ENCODE measurements around the gene VEGFC. TPM values are rescaled to one million over a fixed set of nuclear protein-coding genes. Genes with fewer than 3 reads are reported as not detected.

The VEGFC gene
- total RNA-seq, 1 experiment from 2014 or later, result not detected

GRCh38 chr4:176769514-176769913 lies 23.2 kb downstream of the VEGFC start:
- ChIA-PET POLR2A (no interaction called here), RAD21 (ENCODE audit: low non-redundant PET in 1 of 2, low total read pairs in 2 of 2, uncharacterized antibody in 2 of 2, unreplicated experiment in 2 of 2) (no interaction called here), CTCF (no interaction called here)
- no TSS peak for BruUV-seq (replicated peaks)
- no peak overlapping the region for H3K9ac ChIP-seq (ENCODE audit: low read length)
- no peak overlapping the region for H3K27ac ChIP-seq (ENCODE audit: low read depth, low read length)
- H3K36me3 ChIP-seq (ENCODE audit: control insufficient read depth in 1 of 2, insufficient read depth in 2 of 2, low read length in 2 of 2), result no peaks in the 10 kb centered on the region
- no peak overlapping the region for H2AFZ ChIP-seq (ENCODE audit: low read depth, low read length, poor library complexity, severe bottlenecking)
- ATAC-seq (no peak), DNase-seq (ENCODE audit: low read depth, low spot score) (no peak)
- H3K4me3 ChIP-seq (replicated peaks in 1 of 2; ENCODE audit: low read depth in 1 of 2, low read length in 2 of 2), result no peak overlapping the region
- TF ChIP-seq SP1 (IDR thresholded peaks at IDR 0.05; ENCODE audit: low read depth) (no peak), MAX (IDR thresholded peaks at IDR 0.05) (no peak), CEBPB (IDR thresholded peaks at IDR 0.05; ENCODE audit: low read depth) (no peak), CBX3 (IDR thresholded peaks at IDR 0.05; ENCODE audit: low read depth) (no peak), POLR2AphosphoS5 (IDR thresholded peaks at IDR 0.05; ENCODE audit: low read depth, low read length) (no peak), EZH2 (IDR thresholded peaks at IDR 0.05) (no peak), FOSL1 (IDR thresholded peaks at IDR 0.05; ENCODE audit: low read depth) (no peak), ZFX (IDR thresholded peaks at IDR 0.05) (no peak), SIN3A (IDR thresholded peaks at IDR 0.05; ENCODE audit: low read depth) (no peak), JUND (IDR thresholded peaks at IDR 0.05) (no peak), RAD21 (IDR thresholded peaks at IDR 0.05; ENCODE audit: low read depth) (no peak), YY1 (IDR thresholded peaks at IDR 0.05; ENCODE audit: extremely low read depth, insufficient replicate concordance, low read depth, low read length) (no peak), EGR1 (IDR thresholded peaks at IDR 0.05; ENCODE audit: low read depth) (no peak), SRF (IDR thresholded peaks at IDR 0.05; ENCODE audit: low read depth) (no peak), POLR2A (IDR thresholded peaks at IDR 0.05; ENCODE audit: borderline replicate concordance, extremely low read depth, insufficient read depth, insufficient read length) (no peak), EZH2phosphoT487 (IDR thresholded peaks at IDR 0.05; ENCODE audit: borderline replicate concordance) (no peak)
- TF ChIP-seq, protein P1, sequence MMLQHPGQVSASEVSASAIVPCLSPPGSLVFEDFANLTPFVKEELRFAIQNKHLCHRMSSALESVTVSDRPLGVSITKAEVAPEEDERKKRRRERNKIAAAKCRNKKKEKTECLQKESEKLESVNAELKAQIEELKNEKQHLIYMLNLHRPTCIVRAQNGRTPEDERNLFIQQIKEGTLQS (IDR thresholded peaks at IDR 0.05), result no peak
- no peaks in the 10 kb centered on the region for H3K79me2 ChIP-seq (ENCODE audit: insufficient read depth, low read length)
- no peak overlapping the region for H3K4me2 ChIP-seq (ENCODE audit: low read length)
- no peaks in the 10 kb centered on the region for H3K4me1 ChIP-seq (ENCODE audit: control insufficient read depth in 1 of 2, insufficient read depth in 2 of 2, low read length in 2 of 2)
- no peaks in the 10 kb centered on the region for H3K27me3 ChIP-seq (ENCODE audit: insufficient read depth, low read length)
- intact Hi-C loops (cut with micrococcal nuclease), result no loop called here
- no peaks in the 10 kb centered on the region for H3K9me2 ChIP-seq (ENCODE audit: insufficient read depth)
- H4K20me1 ChIP-seq (ENCODE audit: insufficient read depth), result no peaks in the 10 kb centered on the region
- no peaks in the 10 kb centered on the region for H3K9me3 ChIP-seq (ENCODE audit: control insufficient read depth in 1 of 2, insufficient read depth in 1 of 2, low read depth in 1 of 2, low read length in 2 of 2)

Data from HCT116 (cell line).